GM10248 (cell line): ENCODE results near the gene KLHL8.
"Not testable (repeated sequence)": the region's sequence is repeated elsewhere in the genome, so short reads cannot be mapped to it uniquely, and the experiment has no call there.

Experiments used
- CTCF ChIA-PET: fragments of 300-600 bp; sonication (Branson Sonifier 250); formaldehyde crosslinking; extraction: SDS; loops from one replicate; lab custom pipeline; 2021; ENCODE audit warnings: antibody characterized with exemption; lab: Yijun Ruan, JAX
- POLR2A ChIA-PET: fragments of 350-650 bp; sonication (Branson Sonifier 250); formaldehyde crosslinking; extraction: SDS; loops from one replicate; lab custom pipeline; 2020; ENCODE audit warnings: antibody characterized with exemption; lab: Yijun Ruan, JAX
- DNase-seq: peaks from one replicate; pipeline ENCODE4 v3.0.0; 2012; ENCODE audit errors: extremely low spot score
- CTCF ChIP-seq: IDR thresholded peaks from 2 replicates; pipeline ENCODE4 v1.5.1; 2012; ENCODE audit warnings: mild to moderate bottlenecking, low read depth; ENCODE audit errors: extremely low read depth, missing control alignments, control extremely low read depth

The KLHL8 gene

GRCh38 chr4:87225936-87226335 is 5.5 kb upstream of the KLHL8 start:
- TF ChIP-seq CTCF = no peak
- ChIA-PET POLR2A (no interaction called here), CTCF (interaction anchor here (6.0 kb wide), 1 partner anchor 9 kb away, joined by 24 read pairs; no protein-coding TSS in a partner anchor)
- no peak for DNase-seq

DNA sequence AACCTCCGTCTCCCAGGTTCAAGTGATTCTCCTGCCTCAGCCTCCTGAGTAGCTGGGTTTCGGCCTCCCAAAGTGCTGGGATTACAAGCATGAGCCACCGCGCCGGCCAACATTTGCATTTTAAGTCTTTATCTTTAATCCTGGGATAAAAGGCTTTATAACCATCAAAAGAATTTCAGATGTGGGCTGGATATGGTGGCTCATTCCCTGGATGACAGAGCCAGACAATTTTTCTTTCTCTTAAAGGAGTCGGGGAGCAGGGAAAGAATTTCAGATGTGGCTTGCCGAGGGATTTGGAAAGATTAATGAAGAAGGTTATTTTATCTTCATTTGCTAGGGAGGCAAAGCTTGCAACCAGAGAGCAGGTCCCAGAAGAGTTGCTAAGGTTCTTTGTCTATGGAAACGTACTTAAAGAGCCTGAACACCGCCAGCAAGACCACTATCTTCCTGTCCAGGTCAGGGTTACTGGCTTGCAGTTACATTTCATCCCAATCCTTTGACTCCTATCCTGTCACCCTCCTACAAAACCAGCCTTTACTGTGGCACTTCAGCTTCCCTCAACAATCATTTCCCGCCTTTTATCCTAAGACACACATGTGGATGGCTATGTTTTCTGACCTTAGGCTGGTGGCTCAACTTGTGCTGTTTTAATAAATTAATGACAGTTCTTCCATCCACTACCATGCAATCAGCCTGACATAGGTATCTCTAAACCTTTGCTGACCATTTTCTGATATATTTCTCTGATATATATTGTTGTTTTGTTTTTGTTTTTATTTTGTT is 3.9 kb upstream of the KLHL8 start:
- no peak for TF ChIP-seq CTCF
- ChIA-PET POLR2A (no interaction called here), CTCF (interaction anchor here (0.9 to 6.0 kb wide), 3 partner anchors 10 to 302 kb away, joined by 3 to 24 read pairs (median 4); no protein-coding TSS in a partner anchor)
- no peak for DNase-seq

DNA sequence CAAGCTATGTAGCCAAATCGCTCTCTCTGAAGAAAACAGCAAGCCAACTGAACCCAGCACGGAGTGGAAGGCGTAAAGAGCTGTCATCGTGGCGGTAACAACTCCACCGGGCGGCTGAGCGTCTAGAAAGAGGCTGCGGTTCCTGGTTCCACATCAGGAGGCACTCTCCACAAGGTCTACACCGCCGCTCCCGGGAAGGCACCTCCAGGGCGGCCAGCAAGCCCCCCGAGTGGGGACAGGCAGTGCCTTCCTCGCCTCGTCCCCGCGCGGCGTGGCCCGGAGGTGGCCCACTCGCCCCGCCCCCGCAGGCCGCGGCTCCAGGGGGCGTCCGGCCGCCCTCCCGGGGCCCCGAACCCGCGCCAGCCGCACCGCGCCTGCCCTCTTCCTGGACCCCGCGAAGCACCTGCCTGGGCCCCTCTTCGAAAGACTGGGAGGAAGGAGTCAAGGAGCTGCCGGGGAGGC is 755 bp downstream of the KLHL8 start:
- DNase-seq = peak; percentile 62
- POLR2A ChIA-PET = interaction anchor here (0.7 to 0.9 kb wide), 2 partner anchors 9 to 39 kb away, joined by 4 read pairs; no protein-coding TSS in a partner anchor
- CTCF ChIA-PET = interaction anchor here (0.9 to 4.2 kb wide), 15 partner anchors 10 to 297 kb away, joined by 3 to 26 read pairs (median 4); no protein-coding TSS in a partner anchor
- TF ChIP-seq CTCF = no peak

GRCh38 chr4:87217235-87217763 is 3.1 kb downstream of the KLHL8 start:
- CTCF ChIA-PET = interaction anchor here (0.9 to 4.2 kb wide), 3 partner anchors 19 to 66 kb away, joined by 4 to 26 read pairs (median 5); no protein-coding TSS in a partner anchor
- DNase-seq, POLR2A ChIA-PET: not testable (repeated sequence)

DNA sequence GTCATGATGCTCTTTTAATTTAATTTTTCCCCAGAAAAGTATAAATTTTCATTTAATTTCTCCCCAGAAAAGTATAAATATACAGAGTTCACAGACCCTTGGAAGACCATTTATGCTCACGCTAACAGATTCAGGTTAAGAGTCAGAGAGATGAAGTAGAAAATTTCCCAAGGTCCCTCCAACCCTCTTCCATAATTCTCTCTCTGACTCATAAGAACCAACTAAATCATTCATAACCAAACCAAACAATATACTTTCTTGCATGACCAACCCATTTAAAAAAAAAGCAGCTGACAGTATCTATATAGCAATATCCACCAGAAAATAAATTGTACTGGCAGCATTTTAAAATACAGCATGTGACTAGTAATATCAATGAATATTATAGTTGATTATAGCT is 3.9 kb downstream of the KLHL8 start:
- CTCF ChIA-PET = interaction anchor here (0.7 to 0.9 kb wide), 3 partner anchors 18 to 66 kb away, joined by 3 to 5 read pairs (median 3); no protein-coding TSS in a partner anchor
- TF ChIP-seq CTCF = no peak
- DNase-seq = no peak
- POLR2A ChIA-PET = no interaction called here

GRCh38 chr4:87213421-87214075 is 6.9 kb downstream of the KLHL8 start:
- TF ChIP-seq CTCF = no peak
- ChIA-PET POLR2A (no interaction called here), CTCF (interaction anchor here (0.6 to 1.4 kb wide), 7 partner anchors 10 to 291 kb away, joined by 3 to 13 read pairs (median 3); no protein-coding TSS in a partner anchor)
- no peak for DNase-seq
